ENCODE results near the gene MGRN1.
A peak's percentile ranks its signal among the peaks of the same experiment; 100 is the strongest.
"Not testable (repeated sequence)": the region's sequence is repeated elsewhere in the genome, so short reads cannot be mapped to it uniquely, and the experiment has no call there.

DNA sequence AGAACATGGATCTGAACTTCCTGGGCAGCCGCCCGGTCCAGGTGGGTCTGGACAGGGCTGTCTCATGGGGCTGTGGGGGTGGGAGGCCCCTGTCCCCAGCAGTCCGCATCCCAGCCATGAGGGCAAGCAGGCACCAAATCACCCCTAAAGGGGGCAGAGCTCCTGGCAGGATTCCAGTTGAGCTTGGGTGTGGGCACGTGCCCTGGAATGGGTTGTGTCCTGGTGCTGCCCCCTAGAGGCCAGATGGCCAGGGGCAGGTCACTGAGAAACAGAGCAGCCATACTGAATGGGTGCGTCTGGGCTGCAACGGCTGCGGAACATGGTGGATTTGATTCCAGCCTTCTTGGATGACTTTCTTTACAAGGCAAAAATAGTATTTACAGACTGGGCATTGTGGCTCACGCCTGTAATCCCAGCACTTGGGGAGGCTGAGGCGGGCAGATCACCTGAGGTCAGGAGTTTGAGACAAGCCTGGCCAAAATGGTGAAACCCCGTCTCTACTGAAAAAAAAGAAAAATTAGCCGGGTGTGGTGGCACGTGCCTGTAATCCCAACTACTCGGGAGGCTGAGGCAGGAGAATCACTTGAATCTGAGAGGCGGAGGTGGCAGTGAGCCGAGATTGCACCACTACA, 25.9 kb downstream of the MGRN1 start:
- TF ChIP-seq EZH2 (IDR thresholded peaks at IDR 0.05; ENCODE audit: low read length, missing control alignments): not testable (repeated sequence)
- TF ChIP-seq, protein P1, sequence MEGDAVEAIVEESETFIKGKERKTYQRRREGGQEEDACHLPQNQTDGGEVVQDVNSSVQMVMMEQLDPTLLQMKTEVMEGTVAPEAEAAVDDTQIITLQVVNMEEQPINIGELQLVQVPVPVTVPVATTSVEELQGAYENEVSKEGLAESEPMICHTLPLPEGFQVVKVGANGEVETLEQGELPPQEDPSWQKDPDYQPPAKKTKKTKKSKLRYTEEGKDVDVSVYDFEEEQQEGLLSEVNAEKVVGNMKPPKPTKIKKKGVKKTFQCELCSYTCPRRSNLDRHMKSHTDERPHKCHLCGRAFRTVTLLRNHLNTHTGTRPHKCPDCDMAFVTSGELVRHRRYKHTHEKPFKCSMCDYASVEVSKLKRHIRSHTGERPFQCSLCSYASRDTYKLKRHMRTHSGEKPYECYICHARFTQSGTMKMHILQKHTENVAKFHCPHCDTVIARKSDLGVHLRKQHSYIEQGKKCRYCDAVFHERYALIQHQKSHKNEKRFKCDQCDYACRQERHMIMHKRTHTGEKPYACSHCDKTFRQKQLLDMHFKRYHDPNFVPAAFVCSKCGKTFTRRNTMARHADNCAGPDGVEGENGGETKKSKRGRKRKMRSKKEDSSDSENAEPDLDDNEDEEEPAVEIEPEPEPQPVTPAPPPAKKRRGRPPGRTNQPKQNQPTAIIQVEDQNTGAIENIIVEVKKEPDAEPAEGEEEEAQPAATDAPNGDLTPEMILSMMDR (conservative IDR thresholded peaks at IDR 0.05 in 1 of 2, IDR thresholded peaks at IDR 0.05 in 1 of 2; ENCODE audit: low read depth in 1 of 2, low read length in 2 of 2): peak; percentile 37 to 66

All from fibroblast of lung (primary cell).